ENCODE measurements around the gene ASB5.

GRCh38 chr4:176261481-176261880 is 7.5 kb downstream of the ASB5 start:
- TF ChIP-seq EZH2 (IDR thresholded peaks at IDR 0.05; ENCODE audit: borderline replicate concordance, low read length), result no peak
- TF ChIP-seq, protein P1, sequence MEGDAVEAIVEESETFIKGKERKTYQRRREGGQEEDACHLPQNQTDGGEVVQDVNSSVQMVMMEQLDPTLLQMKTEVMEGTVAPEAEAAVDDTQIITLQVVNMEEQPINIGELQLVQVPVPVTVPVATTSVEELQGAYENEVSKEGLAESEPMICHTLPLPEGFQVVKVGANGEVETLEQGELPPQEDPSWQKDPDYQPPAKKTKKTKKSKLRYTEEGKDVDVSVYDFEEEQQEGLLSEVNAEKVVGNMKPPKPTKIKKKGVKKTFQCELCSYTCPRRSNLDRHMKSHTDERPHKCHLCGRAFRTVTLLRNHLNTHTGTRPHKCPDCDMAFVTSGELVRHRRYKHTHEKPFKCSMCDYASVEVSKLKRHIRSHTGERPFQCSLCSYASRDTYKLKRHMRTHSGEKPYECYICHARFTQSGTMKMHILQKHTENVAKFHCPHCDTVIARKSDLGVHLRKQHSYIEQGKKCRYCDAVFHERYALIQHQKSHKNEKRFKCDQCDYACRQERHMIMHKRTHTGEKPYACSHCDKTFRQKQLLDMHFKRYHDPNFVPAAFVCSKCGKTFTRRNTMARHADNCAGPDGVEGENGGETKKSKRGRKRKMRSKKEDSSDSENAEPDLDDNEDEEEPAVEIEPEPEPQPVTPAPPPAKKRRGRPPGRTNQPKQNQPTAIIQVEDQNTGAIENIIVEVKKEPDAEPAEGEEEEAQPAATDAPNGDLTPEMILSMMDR (IDR thresholded peaks at IDR 0.05; ENCODE audit: low read length), result no peak
